GM19238 (cell line): ENCODE data around the gene EMP3.

Source experiments
- DNase-seq: peaks from one replicate; pipeline ENCODE4 v3.0.0; 2011; ENCODE audit warnings: low spot score; ENCODE audit not compliant: insufficient read length

EMP3 gene

DNA sequence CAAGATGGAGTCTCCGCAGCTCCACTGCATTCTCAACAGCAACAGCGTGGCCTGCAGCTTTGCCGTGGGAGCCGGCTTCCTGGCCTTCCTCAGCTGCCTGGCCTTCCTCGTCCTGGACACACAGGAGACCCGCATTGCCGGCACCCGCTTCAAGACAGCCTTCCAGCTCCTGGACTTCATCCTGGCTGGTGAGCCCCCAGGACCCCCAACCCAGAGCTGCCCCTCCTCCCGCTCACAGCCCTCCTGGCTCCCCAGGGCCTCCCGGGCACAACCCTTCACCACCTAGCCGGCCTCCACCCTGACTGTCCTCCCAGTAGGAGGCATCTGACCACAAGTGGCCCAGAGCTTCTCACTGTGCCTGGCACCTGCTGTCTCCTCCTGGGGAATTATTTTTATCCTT lies 48.2 kb downstream of the EMP3 start:
- no peak for DNase-seq

DNA sequence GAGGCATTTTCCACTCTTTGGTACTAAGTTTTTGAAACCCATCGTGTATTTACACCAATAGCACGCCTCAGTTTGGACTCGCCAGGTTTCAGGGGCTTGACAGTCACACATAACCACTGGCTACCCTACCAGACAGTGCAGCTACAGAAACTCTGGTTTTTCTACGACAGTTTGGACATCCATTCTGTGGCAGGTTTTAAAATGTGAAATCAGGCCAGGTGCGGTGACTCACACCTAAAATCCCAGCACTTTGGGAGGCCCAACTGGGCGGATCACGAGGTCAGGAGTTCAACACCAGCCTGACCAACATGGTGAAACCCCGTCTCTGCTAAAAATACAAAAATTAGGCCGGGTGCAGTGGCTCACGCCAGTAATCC lies 52.8 kb downstream of the EMP3 start:
- no peak for DNase-seq

DNA sequence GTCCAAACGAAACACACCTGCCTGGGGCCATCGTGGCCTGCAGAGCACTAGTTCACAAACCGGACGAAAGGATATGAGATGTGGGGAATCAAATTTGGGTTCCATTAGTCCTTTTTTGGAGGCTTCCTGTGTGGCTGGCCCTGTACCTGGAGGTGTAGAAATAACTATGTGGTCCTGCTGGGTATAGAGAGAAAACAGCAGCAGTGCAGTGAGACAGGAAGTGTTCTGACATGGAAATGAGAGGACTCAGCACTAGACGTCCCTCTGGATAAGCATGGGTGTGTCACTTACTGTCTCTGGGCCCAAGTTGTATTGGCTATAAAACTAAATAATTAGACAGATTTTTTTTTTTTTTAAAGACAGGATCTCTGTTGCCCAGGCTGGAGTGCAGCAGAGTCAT lies 53.7 kb downstream of the EMP3 start:
- no peak for DNase-seq
